Mesenteric fat pad (tissue), 1 donor: Measurements from ENCODE around the gene PWWP2A. TPM values are rescaled to one million over a fixed set of nuclear protein-coding genes. Genes with fewer than 3 reads are reported as not detected.
"Not testable (repeated sequence)": the region's sequence is repeated elsewhere in the genome, so short reads cannot be mapped to it uniquely, and the experiment has no call there.

Experiments
- DNase-seq: peaks from one replicate; pipeline ENCODE4 v3.0.0-alpha.2; 2020; ENCODE audit warnings: low spot score
- total RNA-seq: library from RNA; stranded (reverse); fragmentation: NEBNext Ultra II Directional; extraction: Animal tissue kit (Norgen Biotek cat#: 25700); gene quantifications from one replicate; pipeline ENCODE4 v1.2.1, GENCODE V29; 2021
- donor health status: DM: yes; HTN: yes; CAD: no.

The PWWP2A gene
- total RNA-seq, 1 donor from 2014 or later: 20.0 TPM

- DNase-seq: no peak
These were observed 37.8 kb downstream of the PWWP2A start for GRCh38 chr5:160081495-160081894.

GRCh38 chr5:160079753-160080152, 39.5 kb downstream of the PWWP2A start:
- no peak for DNase-seq

GRCh38 chr5:160076997-160077396, 42.3 kb downstream of the PWWP2A start:
- no peak for DNase-seq

GRCh38 chr5:160075073-160075472, 44.2 kb downstream of the PWWP2A start:
- no peak for DNase-seq

GRCh38 chr5:160071916-160072315, 47.3 kb downstream of the PWWP2A start:
- DNase-seq: no peak

- no peak for DNase-seq
These were observed 47.7 kb downstream of the PWWP2A start for GRCh38 chr5:160071516-160071915.

GRCh38 chr5:160069120-160069519, 50.1 kb downstream of the PWWP2A start:
- not testable (repeated sequence) for DNase-seq

- no peak for DNase-seq
These were observed 54.1 kb downstream of the PWWP2A start for GRCh38 chr5:160064995-160065614.

- no peak for DNase-seq
These were observed 54.8 kb downstream of the PWWP2A start for GRCh38 chr5:160064417-160064810.

GRCh38 chr5:160061770-160062169, 57.5 kb downstream of the PWWP2A start:
- DNase-seq: no peak

- no peak for DNase-seq
These were observed 59.2 kb downstream of the PWWP2A start for GRCh38 chr5:160060001-160060400.

GRCh38 chr5:160057256-160057655, 62.0 kb downstream of the PWWP2A start:
- DNase-seq: no peak

- DNase-seq: no peak
These were observed 64.4 kb downstream of the PWWP2A start for GRCh38 chr5:160054831-160055230.

- DNase-seq: no peak
These were observed 65.2 kb downstream of the PWWP2A start for GRCh38 chr5:160054047-160054446.

- no peak for DNase-seq
These were observed 70.2 kb downstream of the PWWP2A start for GRCh38 chr5:160049099-160049498.

GRCh38 chr5:160048131-160048530, 71.1 kb downstream of the PWWP2A start:
- no peak for DNase-seq

GRCh38 chr5:160047423-160047822, 71.8 kb downstream of the PWWP2A start:
- no peak for DNase-seq

GRCh38 chr5:160044967-160045366, 74.3 kb downstream of the PWWP2A start:
- DNase-seq: no peak

- no peak for DNase-seq
These were observed 74.9 kb downstream of the PWWP2A start for GRCh38 chr5:160044391-160044804.

GRCh38 chr5:160042671-160043070, 76.6 kb downstream of the PWWP2A start:
- DNase-seq: no peak
